Spleen (tissue), 11 donors: Measurements from ENCODE around the gene PITRM1. TPM values are rescaled to one million over a fixed set of nuclear protein-coding genes. Genes with fewer than 3 reads are reported as not detected.

ENCODE experiments used
- DNase-seq: peaks from one replicate; pipeline ENCODE4 v3.0.0-alpha.2; 2020
- H3K27ac ChIP-seq, 8 donors: fragments of 200-600 bp; sonication (generic) in 7 of 8; 1 replicate in 4 of 8; 2 replicates in 4 of 8; pipeline versions ENCODE4 v1.5.0 to v1.8.0; 2016 to 2021; ENCODE audit warnings: inconsistent platforms in 4 of 8, mild to moderate bottlenecking in 4 of 8, moderate library complexity in 1 of 8
- H3K27me3 ChIP-seq, 7 donors: fragments of 200-600 bp; sonication (generic) in 6 of 7; replicated peaks in 1 of 7; 1 replicate in 4 of 7; 2 replicates in 3 of 7; pipeline versions ENCODE4 v1.5.0 to v1.8.0; 2016 to 2021; ENCODE audit warnings: inconsistent platforms in 3 of 7, mild to moderate bottlenecking in 1 of 7
- H3K36me3 ChIP-seq, 6 donors: fragments of 200-600 bp; sonication (generic) in 5 of 6; 1 replicate in 4 of 6; 2 replicates in 2 of 6; pipeline versions ENCODE4 v1.5.0 to v1.8.0; 2016 to 2021; ENCODE audit warnings: inconsistent platforms in 2 of 6
- H3K4me1 ChIP-seq, 6 donors: fragments of 200-600 bp; sonication (generic) in 5 of 6; 1 replicate in 3 of 6; 2 replicates in 3 of 6; pipeline versions ENCODE4 v1.5.0 to v1.8.0; 2016 to 2021; ENCODE audit warnings: inconsistent platforms in 3 of 6
- H3K4me3 ChIP-seq, 8 donors: fragments of 200-600 bp; sonication (generic) in 7 of 8; 1 replicate in 4 of 8; 2 replicates in 4 of 8; pipeline versions ENCODE4 v1.5.0 to v1.8.0; 2016 to 2021; ENCODE audit warnings: inconsistent platforms in 4 of 8, mild to moderate bottlenecking in 4 of 8, moderate library complexity in 2 of 8
- H3K9me3 ChIP-seq, 8 donors: fragments of 200-600 bp; sonication (generic) in 7 of 8; 1 replicate in 4 of 8; 2 replicates in 4 of 8; pipeline versions ENCODE4 v1.5.0 to v1.8.0; 2016 to 2021; ENCODE audit warnings: inconsistent platforms in 4 of 8
- POLR2A ChIP-seq, 3 donors: fragments of 450-650 bp; IDR thresholded peaks; one replicate each; pipeline ENCODE4 v1.5.1; 2017; ENCODE audit warnings: antibody characterized with exemption in 3 of 3, mild to moderate bottlenecking in 1 of 3
- POLR2AphosphoS5 ChIP-seq, 3 donors: sonication (generic); formaldehyde crosslinking; IDR thresholded peaks; one replicate each; pipeline ENCODE4 v1.5.1; 2017; ENCODE audit warnings: antibody characterized with exemption in 3 of 3
- WGBS, 5 donors: extraction: QIAGEN DNeasy Blood & Tissue Kit in 3 of 5; methylation state at CpG; one replicate each; pipeline versions ENCODE4 v1.1.5 to v1.1.7; 2013 to 2018; 5-methylcytosine and 5-hydroxymethylcytosine counted together
- intact Hi-C: fragments of 100-400 bp; cut with DNase I; formaldehyde crosslinking; loops from one replicate; pipeline ENCODE4 v1.15.0; 2023; ENCODE audit warnings: low total_unique reads
- polyA plus RNA-seq, 3 donors: library from polyadenylated mRNA; stranded (reverse); fragments of 200-250 nt; gene quantifications; one replicate each; pipeline ENCODE4 v1.2.1, GENCODE V29; 2013
- total RNA-seq, 7 donors: library from RNA; depleted of rRNA in 3 of 7; stranded (reverse); fragments of >200 nt in 3 of 7; fragmentation: NEBNext Ultra II Directional in 4 of 7; extraction: Animal tissue kit (Norgen Biotek cat#: 25700) in 4 of 7; gene quantifications; one replicate each; pipeline versions ENCODE4 v1.1.0 to v1.2.1, GENCODE V29; 2016 to 2021
- TF ChIP-seq, protein P1 (sequence below), 11 experiments: fragments of 200-600 bp in 7 of 11; fragments of 450-650 bp in 4 of 11; sonication (generic) in 4 of 11; IDR thresholded peaks in 8 of 11; conservative IDR thresholded peaks in 3 of 11; 1 replicate in 7 of 11; 2 replicates in 4 of 11; pipeline versions ENCODE4 v1.4.0 to v1.8.0; 2016 to 2021; ENCODE audit warnings: antibody characterized with exemption in 11 of 11, inconsistent platforms in 4 of 11, mild to moderate bottlenecking in 1 of 11
- donor health status: healthy with polysubstance abuse.
- donor health status: DM: no; HTN: no; CAD: no; lungs with moderate emphysema.
- donor health status: DM: no; HTN: no; CAD: no.
- donor health status: Bipolar disorder and iron deficiency.
- donor health status: healthy.
- donor health status: DM: no; HTN: no; CAD: no.
- donor health status: DM: yes; HTN: yes; CAD: no.

The PITRM1 gene
- total and polyA plus RNA-seq, 10 donors, result 38.5 to 63.2 (median 52.0) TPM

DNA sequence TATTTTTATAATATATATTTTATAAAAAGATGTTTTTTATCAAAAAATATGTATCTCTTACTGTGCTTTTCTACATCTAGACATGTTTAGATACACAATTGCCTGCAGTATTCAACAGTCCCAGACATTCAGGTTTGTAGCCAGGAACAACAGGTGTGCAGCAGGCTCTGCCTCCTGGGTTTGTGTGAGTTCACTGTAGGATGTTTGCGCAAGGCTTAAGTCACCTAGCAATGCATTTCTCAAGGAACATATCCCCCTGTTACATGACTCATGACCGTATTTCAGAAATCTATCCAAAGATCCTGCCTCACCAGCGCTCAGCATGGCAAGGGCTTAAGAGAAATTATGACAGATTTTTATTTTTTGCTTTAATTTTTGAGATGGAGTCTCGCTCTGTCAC lies 41.5 kb downstream of the PITRM1 start:
- 81 to 94% (median 90%) methylated on average over 4 of the region's 4 CpGs for WGBS, 5 donors
- TF ChIP-seq, protein P1, sequence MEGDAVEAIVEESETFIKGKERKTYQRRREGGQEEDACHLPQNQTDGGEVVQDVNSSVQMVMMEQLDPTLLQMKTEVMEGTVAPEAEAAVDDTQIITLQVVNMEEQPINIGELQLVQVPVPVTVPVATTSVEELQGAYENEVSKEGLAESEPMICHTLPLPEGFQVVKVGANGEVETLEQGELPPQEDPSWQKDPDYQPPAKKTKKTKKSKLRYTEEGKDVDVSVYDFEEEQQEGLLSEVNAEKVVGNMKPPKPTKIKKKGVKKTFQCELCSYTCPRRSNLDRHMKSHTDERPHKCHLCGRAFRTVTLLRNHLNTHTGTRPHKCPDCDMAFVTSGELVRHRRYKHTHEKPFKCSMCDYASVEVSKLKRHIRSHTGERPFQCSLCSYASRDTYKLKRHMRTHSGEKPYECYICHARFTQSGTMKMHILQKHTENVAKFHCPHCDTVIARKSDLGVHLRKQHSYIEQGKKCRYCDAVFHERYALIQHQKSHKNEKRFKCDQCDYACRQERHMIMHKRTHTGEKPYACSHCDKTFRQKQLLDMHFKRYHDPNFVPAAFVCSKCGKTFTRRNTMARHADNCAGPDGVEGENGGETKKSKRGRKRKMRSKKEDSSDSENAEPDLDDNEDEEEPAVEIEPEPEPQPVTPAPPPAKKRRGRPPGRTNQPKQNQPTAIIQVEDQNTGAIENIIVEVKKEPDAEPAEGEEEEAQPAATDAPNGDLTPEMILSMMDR (IDR thresholded peaks at IDR 0.05 in 8 of 11, conservative IDR thresholded peaks at IDR 0.05 in 3 of 11), result no peak
- TF ChIP-seq POLR2A (IDR thresholded peaks at IDR 0.05) (no peak), POLR2AphosphoS5 (IDR thresholded peaks at IDR 0.05) (no peak)
- H3K4me1 ChIP-seq, result no peaks in the 10 kb centered on the region
- peaks cover 0 to 30% (median 0%) of the 10 kb centered on the region in 8 donors for H3K9me3 ChIP-seq
- DNase-seq, result no peak
- no peak overlapping the region for H3K4me3 ChIP-seq
- H3K36me3 ChIP-seq, result peaks cover 0 to 98% (median 50%) of the 10 kb centered on the region in 6 donors
- intact Hi-C loops, result no loop called here
- H3K27ac ChIP-seq, result no peak overlapping the region
- H3K27me3 ChIP-seq, result no peaks in the 10 kb centered on the region

DNA sequence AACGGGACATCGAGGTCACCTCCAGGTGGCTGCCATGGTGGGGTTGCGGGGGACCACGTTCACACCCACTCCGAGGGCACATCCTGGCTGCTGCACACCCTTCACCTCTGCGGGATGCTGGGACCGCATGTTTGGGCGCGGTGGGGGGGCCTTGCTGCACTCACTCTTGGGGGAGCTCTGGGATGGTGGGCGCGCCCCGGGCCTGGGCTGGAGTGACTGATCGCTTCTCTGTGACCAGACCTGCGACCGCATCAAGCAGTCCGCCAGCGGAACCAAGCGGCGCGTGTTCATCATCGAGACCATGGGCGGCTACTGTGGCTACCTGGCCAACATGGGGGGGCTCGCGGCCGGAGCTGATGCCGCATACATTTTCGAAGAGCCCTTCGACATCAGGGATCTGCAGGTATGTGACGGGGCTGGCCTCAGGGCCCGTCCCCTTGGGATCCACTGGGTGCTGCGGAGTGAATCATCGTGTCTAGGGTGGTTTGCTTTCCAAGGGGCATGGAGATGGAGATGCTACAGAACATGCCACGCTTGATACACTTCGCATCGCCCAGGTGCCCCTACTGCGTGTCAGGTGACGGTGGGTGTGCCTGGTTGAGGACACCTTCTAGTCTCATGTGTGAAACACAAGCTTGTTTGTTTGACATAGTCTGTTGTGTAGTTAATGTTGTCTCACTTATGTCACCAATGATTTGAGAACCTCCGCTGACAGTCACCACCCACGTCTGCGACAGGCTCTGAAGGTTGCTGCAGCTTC lies 42.8 kb downstream of the PITRM1 start:
- Histone ChIP-seq H3K9me3 (peaks cover 0 to 30% (median 0%) of the 10 kb centered on the region in 8 donors), H3K4me1 (no peaks in the 10 kb centered on the region), H3K27ac (no peak overlapping the region), H3K4me3 (no peak overlapping the region), H3K27me3 (no peaks in the 10 kb centered on the region), H3K36me3 (peaks cover 0 to 98% (median 38%) of the 10 kb centered on the region in 6 donors)
- intact Hi-C loops, result no loop called here
- WGBS, 5 donors, result 90 to 99% (median 96%) methylated on average over 27 to 40 of the region's 40 CpGs
- DNase-seq, result no peak
- TF ChIP-seq, protein P1 (IDR thresholded peaks at IDR 0.05 in 8 of 11, conservative IDR thresholded peaks at IDR 0.05 in 3 of 11), result no peak
- TF ChIP-seq POLR2AphosphoS5 (IDR thresholded peaks at IDR 0.05) (no peak), POLR2A (IDR thresholded peaks at IDR 0.05) (no peak)

DNA sequence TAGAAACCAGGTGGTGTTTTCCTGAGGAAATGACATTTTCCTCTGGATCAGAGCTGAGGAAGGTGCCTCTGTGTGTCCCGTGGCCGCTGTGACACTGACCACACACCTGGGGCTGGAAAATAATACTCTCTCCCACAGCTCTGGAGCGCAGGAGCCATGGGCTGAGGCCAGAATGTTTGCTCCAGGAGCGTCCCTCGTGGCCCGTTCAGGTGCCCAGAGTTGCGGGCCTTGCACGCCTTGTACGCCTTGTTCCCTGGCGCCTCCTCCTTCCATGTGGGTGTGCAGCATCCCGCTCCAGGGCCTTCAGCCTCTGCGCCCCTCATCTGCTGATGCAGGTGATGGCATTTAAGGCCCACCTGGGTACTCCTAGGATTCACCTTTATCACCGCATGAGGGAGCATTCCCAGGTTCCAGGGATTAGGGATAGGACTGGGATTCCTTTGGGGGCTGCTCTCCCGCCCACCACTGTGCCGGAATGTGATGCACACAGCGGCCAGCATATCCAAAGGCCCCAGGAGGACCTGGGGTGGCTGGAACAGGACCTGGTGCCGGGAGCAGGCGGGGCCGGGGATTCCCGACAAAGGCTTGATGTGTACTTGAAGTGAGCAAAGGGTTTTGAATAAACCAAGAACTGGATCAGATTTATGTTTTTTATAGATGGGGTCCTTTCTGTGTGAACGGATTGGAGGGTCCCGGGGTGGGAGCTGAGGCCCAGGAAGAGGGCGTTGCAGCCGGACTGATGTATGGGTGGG lies 44.0 kb downstream of the PITRM1 start:
- Histone ChIP-seq H3K27ac (no peak overlapping the region), H3K4me1 (no peaks in the 10 kb centered on the region), H3K27me3 (no peaks in the 10 kb centered on the region), H3K4me3 (no peak overlapping the region), H3K9me3 (peaks cover 0 to 30% (median 0%) of the 10 kb centered on the region in 8 donors), H3K36me3 (peaks cover 0 to 98% (median 28%) of the 10 kb centered on the region in 6 donors)
- DNase-seq, result no peak
- intact Hi-C loops, result no loop called here
- 93 to 98% (median 96%) methylated on average over 22 to 24 of the region's 24 CpGs for WGBS, 5 donors
- TF ChIP-seq POLR2AphosphoS5 (IDR thresholded peaks at IDR 0.05) (peak in 1 of 3 donors; percentile 39), POLR2A (IDR thresholded peaks at IDR 0.05) (no peak)
- TF ChIP-seq, protein P1 (IDR thresholded peaks at IDR 0.05 in 8 of 11, conservative IDR thresholded peaks at IDR 0.05 in 3 of 11), result no peak

DNA sequence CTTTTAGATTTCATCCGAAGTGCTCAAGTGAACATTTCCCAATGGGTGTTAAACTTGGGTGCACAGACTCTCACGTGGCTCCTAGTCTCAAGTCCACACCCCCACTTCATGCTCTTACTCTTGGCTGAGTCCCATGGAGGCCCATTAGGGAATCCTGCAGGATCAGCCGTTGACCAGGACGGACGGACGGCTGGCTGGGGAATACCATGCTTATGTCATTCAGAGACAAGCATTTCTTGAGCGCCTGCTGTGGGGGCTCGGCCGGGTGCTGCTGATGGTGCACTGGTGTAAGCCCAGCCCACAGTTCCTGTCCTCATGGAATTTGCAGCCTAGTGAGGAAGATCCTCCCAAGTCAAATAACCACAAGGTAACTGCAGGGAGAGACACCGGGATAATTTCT lies 44.7 kb downstream of the PITRM1 start:
- Histone ChIP-seq H3K27me3 (no peaks in the 10 kb centered on the region), H3K36me3 (peaks cover 0 to 98% (median 30%) of the 10 kb centered on the region in 6 donors), H3K27ac (no peak overlapping the region), H3K9me3 (peaks cover 0 to 30% (median 0%) of the 10 kb centered on the region in 8 donors), H3K4me3 (no peak overlapping the region), H3K4me1 (no peaks in the 10 kb centered on the region)
- 80 to 92% (median 85%) methylated on average over 10 of the region's 10 CpGs for WGBS, 5 donors
- no peak for DNase-seq
- intact Hi-C loops, result no loop called here
- no peak for TF ChIP-seq POLR2AphosphoS5 (IDR thresholded peaks at IDR 0.05)
- TF ChIP-seq POLR2A (IDR thresholded peaks at IDR 0.05), result no peak
- TF ChIP-seq, protein P1 (IDR thresholded peaks at IDR 0.05 in 8 of 11, conservative IDR thresholded peaks at IDR 0.05 in 3 of 11), result no peak
